Rectal smooth muscle tissue (tissue), 1 donor: ENCODE results near the gene SGSH.

ENCODE experiments used
- H3K27ac ChIP-seq: one replicate; pipeline ENCODE4 v1.7.0; 2013; ENCODE audit warnings: low read depth, low read length, inconsistent platforms
- H3K27me3 ChIP-seq: one replicate; pipeline ENCODE4 v1.7.0; 2013; ENCODE audit warnings: low read length; ENCODE audit not compliant: control insufficient read depth, insufficient read depth
- H3K36me3 ChIP-seq: one replicate; pipeline ENCODE4 v1.7.0; 2013; ENCODE audit warnings: low read length; ENCODE audit not compliant: control insufficient read depth, insufficient read depth
- H3K4me1 ChIP-seq: one replicate; pipeline ENCODE4 v1.7.0; 2013; ENCODE audit warnings: low read length; ENCODE audit not compliant: control insufficient read depth, insufficient read depth
- H3K4me3 ChIP-seq: one replicate; pipeline ENCODE4 v1.7.0; 2013; ENCODE audit warnings: low read length
- H3K9ac ChIP-seq: one replicate; pipeline ENCODE4 v1.7.0; 2013; ENCODE audit warnings: low read length

SGSH gene

DNA sequence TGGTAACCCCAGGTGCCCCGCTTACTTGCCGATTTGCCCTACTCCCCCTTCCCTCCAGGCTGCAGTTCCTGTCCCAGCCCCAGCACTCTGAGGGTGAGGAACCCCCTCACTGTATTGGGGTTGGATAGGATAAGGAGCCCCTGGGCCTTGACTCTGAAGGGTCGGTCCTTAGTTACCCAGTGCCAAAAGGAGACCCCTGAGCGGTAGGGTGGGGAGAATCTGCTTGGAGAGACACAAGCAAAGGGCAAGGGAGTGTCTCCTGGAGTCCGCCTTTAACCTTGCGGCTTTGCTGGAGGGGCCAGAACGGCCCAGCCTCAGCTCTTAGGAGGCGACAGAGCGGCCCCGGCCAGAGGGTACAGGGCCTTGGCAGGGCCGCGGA, 37.3 kb downstream of the SGSH start:
- Histone ChIP-seq H3K9ac (no peak overlapping the region), H3K4me3 (no peak overlapping the region), H3K4me1 (no peaks in the 10 kb centered on the region), H3K27ac (no peak overlapping the region), H3K36me3 (no peaks in the 10 kb centered on the region), H3K27me3 (no peaks in the 10 kb centered on the region)

DNA sequence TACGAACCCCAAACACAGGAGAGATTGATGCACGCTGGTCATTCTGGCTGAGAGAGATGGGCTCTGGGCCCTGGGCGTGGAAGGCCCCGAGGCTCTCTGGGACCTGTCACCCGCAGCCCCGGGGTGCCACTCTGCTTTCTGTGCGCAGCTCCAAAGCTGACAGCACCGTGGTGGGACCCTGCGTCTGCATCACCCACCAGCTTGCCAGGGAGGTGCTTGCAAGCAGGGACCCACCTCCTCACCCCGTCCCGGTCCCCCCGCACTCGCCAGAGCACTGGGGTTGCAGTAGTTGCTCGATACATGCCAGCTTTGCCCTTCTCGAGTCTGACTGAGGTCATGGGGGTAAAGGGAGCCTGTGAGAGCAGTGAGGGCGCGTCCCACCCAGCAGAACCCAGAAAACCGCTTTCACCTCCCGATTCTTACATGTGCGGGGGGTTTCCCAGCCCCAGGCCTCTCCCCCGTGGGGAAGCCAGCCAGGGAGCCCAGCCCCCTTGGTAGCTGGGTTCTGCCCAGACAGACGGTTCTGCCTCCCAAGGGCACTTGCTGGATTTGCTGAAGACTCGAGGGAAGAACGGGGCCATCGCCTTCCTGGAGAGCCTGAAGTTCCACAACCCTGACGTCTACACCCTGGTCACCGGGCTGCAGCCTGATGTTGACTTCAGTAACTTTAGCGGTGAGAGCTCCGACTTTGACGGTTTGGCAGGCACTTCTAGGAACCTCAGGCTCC, 37.9 kb downstream of the SGSH start:
- H3K9ac ChIP-seq, result no peak overlapping the region
- H3K36me3 ChIP-seq, result no peaks in the 10 kb centered on the region
- H3K4me1 ChIP-seq, result no peaks in the 10 kb centered on the region
- H3K27ac ChIP-seq, result no peak overlapping the region
- H3K4me3 ChIP-seq, result no peak overlapping the region
- H3K27me3 ChIP-seq, result no peaks in the 10 kb centered on the region

DNA sequence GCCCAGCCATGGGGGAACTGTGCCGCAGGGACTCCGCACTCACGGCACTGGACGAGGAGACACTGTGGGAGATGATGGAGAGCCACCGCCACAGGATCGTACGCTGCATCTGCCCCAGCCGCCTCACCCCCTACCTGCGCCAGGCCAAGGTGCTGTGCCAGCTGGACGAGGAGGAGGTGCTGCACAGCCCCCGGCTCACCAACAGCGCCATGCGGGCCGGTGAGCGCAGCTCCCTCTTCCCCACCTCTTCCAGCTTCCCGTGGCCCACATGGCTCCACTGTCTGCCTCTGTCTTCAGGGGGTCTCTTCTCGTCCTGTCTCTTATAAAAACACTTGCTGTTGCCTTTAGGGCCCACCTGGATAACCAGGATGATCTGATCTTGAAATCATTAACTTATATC, 38.7 kb downstream of the SGSH start:
- Histone ChIP-seq H3K4me1 (no peaks in the 10 kb centered on the region), H3K4me3 (no peak overlapping the region), H3K36me3 (no peaks in the 10 kb centered on the region), H3K9ac (no peak overlapping the region), H3K27ac (no peak overlapping the region), H3K27me3 (no peaks in the 10 kb centered on the region)

DNA sequence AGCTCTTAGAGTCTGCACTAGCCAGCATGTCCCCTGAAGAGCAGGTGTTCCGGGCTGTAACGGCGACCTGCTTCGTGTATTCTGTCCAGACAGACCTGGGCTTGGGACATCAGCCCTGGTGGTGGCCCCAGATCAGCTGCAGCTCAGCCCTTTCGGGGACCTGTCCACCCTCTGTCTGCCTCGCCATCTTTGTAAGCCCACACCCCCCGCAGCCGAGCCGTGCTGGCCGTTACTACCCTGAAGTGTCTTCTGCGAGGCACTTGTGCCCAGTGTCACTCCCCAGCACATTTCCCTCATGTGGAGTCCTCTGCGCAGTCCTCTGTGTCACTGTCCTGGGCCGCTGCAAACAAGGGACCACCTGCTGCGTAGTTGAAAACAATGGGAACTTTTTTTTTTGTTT, 39.9 kb downstream of the SGSH start:
- Histone ChIP-seq H3K9ac (no peak overlapping the region), H3K4me3 (no peak overlapping the region), H3K27ac (no peak overlapping the region), H3K36me3 (no peaks in the 10 kb centered on the region), H3K4me1 (no peaks in the 10 kb centered on the region), H3K27me3 (no peaks in the 10 kb centered on the region)

DNA sequence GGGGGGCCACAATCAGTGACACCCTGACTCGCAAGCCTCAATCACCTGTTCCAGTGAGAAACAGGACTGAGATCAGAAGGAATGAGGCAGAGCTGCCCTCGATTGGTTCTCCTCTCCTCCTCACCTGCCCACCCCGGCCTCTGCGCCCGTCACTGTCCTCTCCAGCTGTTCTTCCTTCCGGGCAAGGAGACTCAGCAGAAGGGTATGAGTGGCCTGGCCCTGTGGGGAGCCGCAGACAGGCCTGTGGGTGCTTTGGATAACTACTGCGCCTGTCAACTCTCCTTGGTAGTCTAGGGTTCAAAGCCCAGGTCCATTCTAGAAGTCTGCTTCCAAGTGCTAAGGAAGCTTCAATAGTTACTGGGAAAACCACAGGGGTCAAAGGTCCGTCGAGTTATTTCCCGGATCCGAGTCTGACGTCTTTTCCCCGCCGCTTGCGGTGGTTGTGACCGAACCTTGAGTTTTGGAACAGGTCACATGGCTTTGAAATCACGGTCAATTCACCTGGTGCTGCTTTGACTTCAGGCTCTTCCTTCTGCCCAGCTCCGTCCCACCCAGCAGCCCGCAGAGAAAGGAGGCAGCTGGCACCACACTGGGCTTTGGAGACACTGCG, 42.0 kb downstream of the SGSH start:
- no peak overlapping the region for H3K27ac ChIP-seq
- H3K9ac ChIP-seq, result no peak overlapping the region
- H3K4me1 ChIP-seq, result no peaks in the 10 kb centered on the region
- H3K4me3 ChIP-seq, result no peak overlapping the region
- H3K36me3 ChIP-seq, result no peaks in the 10 kb centered on the region
- no peaks in the 10 kb centered on the region for H3K27me3 ChIP-seq

DNA sequence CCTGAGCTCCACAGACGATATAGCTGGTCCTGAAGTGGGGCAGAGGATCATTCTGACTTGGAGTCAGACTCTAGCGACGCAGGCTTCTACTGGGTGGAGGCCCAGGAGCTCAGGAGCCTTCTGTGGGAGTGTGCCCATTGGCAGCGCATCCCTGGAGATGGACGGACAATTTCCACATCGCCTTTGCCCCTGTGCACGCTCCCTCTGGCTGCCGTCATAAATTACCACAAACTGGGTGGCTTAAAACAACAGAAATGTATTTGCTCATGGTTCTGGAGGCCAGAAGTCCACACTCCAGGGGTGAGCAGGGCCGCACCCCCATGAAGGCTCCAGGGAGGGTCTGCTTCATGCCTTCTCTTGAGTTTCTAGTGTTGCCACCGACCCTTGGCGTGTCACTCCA, 43.4 kb downstream of the SGSH start:
- no peak overlapping the region for H3K9ac ChIP-seq
- H3K36me3 ChIP-seq, result no peaks in the 10 kb centered on the region
- H3K4me1 ChIP-seq, result no peaks in the 10 kb centered on the region
- no peak overlapping the region for H3K27ac ChIP-seq
- H3K27me3 ChIP-seq, result no peaks in the 10 kb centered on the region
- H3K4me3 ChIP-seq, result no peak overlapping the region

DNA sequence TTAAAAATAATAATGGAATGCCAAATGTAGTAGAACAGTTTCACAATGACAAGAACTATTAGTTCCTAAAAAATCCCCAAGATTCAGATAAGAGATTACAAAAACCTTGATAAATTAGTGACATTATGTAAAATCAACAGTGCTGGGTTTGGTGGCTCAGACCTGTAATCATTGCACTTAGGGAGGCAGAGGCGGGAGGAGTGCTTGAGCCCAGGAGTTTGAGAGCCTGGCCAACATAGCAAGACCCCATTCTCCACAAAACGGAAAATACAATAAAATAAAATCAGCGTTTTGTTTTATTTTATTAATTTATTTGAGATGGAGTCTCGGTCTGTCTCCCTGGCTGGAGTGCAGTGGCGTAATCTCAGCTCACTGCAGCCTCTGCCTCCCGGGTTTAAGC, 46.2 kb downstream of the SGSH start:
- no peak overlapping the region for H3K4me3 ChIP-seq
- H3K9ac ChIP-seq, result no peak overlapping the region
- no peaks in the 10 kb centered on the region for H3K27me3 ChIP-seq
- no peaks in the 10 kb centered on the region for H3K4me1 ChIP-seq
- no peak overlapping the region for H3K27ac ChIP-seq
- H3K36me3 ChIP-seq, result no peaks in the 10 kb centered on the region

DNA sequence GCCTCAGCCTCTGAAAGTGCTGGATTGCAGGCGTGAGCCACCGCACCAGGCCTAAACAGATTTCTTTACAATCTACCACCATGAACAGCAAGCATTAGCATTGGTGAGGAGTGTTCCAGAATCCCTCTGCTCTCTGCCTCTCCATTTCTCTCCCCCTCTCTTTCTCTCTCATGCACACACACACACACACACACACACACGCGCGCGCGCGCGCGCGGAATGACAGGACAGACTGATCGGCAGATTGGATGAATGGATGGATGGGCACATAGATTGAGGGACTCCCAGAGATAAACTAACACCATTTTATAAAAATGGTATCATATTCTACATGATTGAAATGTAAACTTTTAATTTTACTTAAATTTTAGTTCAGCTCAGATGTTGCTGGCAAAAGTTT, 47.0 kb downstream of the SGSH start:
- Histone ChIP-seq H3K27me3 (no peaks in the 10 kb centered on the region), H3K4me1 (no peaks in the 10 kb centered on the region), H3K27ac (no peak overlapping the region), H3K4me3 (no peak overlapping the region), H3K36me3 (no peaks in the 10 kb centered on the region), H3K9ac (no peak overlapping the region)

DNA sequence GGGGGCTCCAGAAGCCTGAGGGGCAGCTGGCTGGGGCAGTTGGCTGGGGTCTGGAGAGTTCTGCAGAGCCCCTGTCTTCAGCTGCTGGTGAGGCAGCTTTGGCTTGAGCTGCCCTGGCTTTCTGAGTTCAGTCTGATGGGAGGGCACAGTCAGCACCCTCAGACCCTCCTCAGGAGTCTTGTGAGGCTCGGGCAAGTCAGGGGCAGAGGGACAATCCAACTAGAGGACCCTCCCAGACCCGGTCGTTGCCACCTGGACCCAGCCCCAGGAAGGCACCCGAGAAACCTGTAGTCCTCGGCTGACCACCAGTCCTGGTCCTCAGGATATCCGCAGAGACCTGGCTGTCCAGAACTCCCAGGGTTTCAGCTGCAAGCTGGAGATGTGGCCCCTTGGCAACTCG, 48.5 kb downstream of the SGSH start:
- Histone ChIP-seq H3K27me3 (no peaks in the 10 kb centered on the region), H3K27ac (no peak overlapping the region), H3K4me1 (no peaks in the 10 kb centered on the region), H3K9ac (no peak overlapping the region), H3K36me3 (no peaks in the 10 kb centered on the region), H3K4me3 (no peak overlapping the region)

DNA sequence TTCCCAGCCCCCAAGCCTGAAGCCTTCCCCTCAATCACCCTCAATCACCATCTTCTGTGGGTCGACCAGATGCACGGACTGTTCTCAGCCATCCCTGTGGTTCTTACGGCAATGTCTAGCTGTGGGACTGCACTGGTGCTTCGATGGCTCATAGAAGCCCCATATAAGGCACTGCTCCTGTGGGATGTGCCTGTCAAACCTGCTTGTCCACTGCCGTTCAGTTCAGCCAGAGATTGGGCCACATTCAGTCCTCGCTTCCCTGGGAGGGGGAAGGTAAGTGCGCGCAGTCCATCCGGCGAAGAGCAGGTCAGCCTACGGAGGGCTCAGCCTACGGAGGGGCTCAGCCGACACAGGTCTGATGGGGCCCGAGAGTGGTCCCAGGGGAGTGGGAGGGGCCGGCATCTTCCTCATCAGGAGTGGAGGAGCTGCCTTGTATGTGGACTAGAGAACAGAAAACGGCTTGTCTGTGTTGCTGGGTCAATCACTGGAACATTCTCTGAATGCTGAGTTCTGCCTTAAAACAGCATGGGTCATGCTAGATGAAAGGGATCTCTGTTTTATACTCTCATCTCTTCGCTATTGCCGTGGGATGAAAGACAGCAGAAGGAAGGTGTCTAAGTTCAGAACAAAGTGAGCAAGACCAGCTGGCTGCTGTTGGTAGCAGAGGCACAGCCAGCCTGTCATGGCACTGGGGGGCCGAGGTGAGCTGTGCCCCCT, 50.2 kb downstream of the SGSH start, which contains the start of gene CARD14:
TSS of gene CARD14 (plus strand) at position 247 of the 717 bp plus-strand sequence. CDS start 11,409 bp downstream, outside the sequence.
- H3K4me3 ChIP-seq, result no peak within 1 kb of the TSS
- no peak within 1 kb of the TSS for H3K9ac ChIP-seq
- H3K4me1 ChIP-seq, result no peaks in the 10 kb centered on the region
- no peaks in the 10 kb centered on the region for H3K27me3 ChIP-seq
- H3K27ac ChIP-seq, result no peak within 1 kb of the TSS
- H3K36me3 ChIP-seq, result no peaks in the 10 kb centered on the region

DNA sequence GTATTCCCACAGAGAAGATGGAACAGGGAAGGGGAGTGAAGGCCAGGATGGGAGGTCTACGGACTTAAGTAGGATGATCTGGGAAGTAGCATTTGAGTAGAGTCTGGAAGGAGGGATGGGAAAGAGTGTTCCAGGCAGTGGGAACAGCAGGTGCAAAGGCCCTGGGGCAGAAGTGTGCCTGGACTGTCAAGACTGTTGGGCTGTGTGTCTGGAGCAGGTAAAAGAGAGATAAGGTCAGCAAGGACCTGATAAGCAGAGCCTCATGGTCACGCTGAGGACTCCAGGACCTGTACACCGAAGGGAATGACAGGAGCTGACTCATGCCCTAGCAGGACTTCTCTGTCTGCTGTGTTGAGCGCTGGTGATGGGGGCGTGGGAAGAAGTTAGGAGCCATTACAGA, 51.0 kb downstream of the SGSH start:
- Histone ChIP-seq H3K36me3 (no peaks in the 10 kb centered on the region), H3K4me3 (no peak overlapping the region), H3K9ac (no peak overlapping the region), H3K27me3 (no peaks in the 10 kb centered on the region), H3K27ac (no peak overlapping the region), H3K4me1 (no peaks in the 10 kb centered on the region)

DNA sequence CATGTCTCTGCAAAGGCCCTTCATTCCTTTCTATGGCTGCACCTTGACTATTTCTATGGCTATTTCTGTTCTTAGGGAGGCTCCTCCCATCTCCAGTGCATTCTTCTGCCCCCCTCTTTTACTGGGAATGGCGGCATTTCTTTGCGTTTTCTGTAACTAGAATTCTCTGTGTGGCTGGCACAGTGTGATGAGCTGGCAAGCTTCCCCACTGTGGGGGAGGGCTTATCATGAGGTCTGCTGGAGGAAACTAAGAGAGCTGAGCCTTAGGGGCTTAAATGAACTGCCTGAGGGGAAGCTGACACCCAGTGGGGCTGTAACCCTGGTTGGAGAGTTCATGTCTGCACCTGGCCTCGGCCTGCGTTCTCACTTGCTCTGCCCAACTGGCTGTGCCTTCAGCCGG, 51.8 kb downstream of the SGSH start:
- Histone ChIP-seq H3K4me1 (no peaks in the 10 kb centered on the region), H3K9ac (no peak overlapping the region), H3K27ac (no peak overlapping the region), H3K27me3 (no peaks in the 10 kb centered on the region), H3K4me3 (no peak overlapping the region), H3K36me3 (no peaks in the 10 kb centered on the region)
